Loucy (cell line): ENCODE data around the gene CIAO3.

Source experiments
- EZH2phosphoT487 ChIP-seq: fragments of 200-600 bp; IDR thresholded peaks from 2 replicates; pipeline ENCODE4 v1.6.1; 2018; ENCODE audit warnings: antibody characterized with exemption, mild to moderate bottlenecking, moderate library complexity, borderline replicate concordance
- TF ChIP-seq, protein P1 (sequence below): fragments of 200-600 bp; sonication (generic); conservative IDR thresholded peaks from 2 replicates; pipeline ENCODE4 v1.5.1; 2014; ENCODE audit warnings: mild to moderate bottlenecking, antibody characterized with exemption, low read length

DNA sequence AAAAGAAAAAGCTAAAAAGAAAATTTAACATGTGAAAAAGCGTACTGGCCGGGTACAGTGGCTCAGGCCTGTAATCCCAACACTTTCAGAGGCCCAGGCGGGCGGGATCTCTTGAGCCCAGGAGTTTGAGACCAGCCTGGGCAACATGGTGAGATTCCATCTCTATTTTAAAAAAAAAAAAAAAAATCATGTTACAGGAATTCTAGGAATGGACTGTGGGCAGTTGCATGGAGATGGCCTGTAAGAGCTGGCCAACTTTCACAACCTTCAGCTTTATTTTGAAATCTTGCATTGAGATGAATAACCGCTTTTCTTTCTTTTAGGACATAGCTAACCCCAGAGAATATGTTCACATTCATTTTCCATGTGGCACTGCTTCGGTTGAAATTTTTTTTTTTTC, 8.2 kb upstream of the CIAO3 start:
- TF ChIP-seq, protein P1, sequence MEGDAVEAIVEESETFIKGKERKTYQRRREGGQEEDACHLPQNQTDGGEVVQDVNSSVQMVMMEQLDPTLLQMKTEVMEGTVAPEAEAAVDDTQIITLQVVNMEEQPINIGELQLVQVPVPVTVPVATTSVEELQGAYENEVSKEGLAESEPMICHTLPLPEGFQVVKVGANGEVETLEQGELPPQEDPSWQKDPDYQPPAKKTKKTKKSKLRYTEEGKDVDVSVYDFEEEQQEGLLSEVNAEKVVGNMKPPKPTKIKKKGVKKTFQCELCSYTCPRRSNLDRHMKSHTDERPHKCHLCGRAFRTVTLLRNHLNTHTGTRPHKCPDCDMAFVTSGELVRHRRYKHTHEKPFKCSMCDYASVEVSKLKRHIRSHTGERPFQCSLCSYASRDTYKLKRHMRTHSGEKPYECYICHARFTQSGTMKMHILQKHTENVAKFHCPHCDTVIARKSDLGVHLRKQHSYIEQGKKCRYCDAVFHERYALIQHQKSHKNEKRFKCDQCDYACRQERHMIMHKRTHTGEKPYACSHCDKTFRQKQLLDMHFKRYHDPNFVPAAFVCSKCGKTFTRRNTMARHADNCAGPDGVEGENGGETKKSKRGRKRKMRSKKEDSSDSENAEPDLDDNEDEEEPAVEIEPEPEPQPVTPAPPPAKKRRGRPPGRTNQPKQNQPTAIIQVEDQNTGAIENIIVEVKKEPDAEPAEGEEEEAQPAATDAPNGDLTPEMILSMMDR = no peak
- no peak for TF ChIP-seq EZH2phosphoT487
